HepG2 (cell line): Measurements from ENCODE around the gene GADD45GIP1. TPM values are rescaled to one million over a fixed set of nuclear protein-coding genes. Genes with fewer than 3 reads are reported as not detected.
A peak's percentile ranks its signal among the peaks of the same experiment; 100 is the strongest.

Experiments used
- ARHGAP35 ChIP-seq: sonication (generic); formaldehyde crosslinking; IDR thresholded peaks from 2 replicates; pipeline ENCODE4 v1.9.0; 2022; ENCODE audit warnings: mild to moderate bottlenecking, inconsistent platforms, moderate library complexity, missing genetic modification reagents, borderline replicate concordance
- ATM ChIP-seq: fragments of 450-650 bp; IDR thresholded peaks from 2 replicates; pipeline ENCODE4 v1.7.1; 2017; ENCODE audit warnings: mild to moderate bottlenecking, borderline replicate concordance
- IKZF4 ChIP-seq: sonication (generic); formaldehyde crosslinking; IDR thresholded peaks from 2 replicates; pipeline ENCODE4 v1.5.1; 2020; ENCODE audit warnings: borderline replicate concordance, mild to moderate bottlenecking, low read depth, missing genetic modification reagents; ENCODE audit errors: not compliant biosample characterization
- MATR3 ChIP-seq: sonication (generic); formaldehyde crosslinking; IDR thresholded peaks from 2 replicates; pipeline ENCODE4 v1.4.0; 2020; ENCODE audit warnings: missing genetic modification reagents
- NFYC ChIP-seq: IDR thresholded peaks from 2 replicates; pipeline ENCODE4 v1.6.1; 2016; ENCODE audit warnings: missing genetic modification reagents, missing compliant biosample characterization
- NONO ChIP-seq, 2 experiments: fragments of 450-650 bp in 1 of 2; sonication (generic) in 1 of 2; formaldehyde crosslinking in 1 of 2; IDR thresholded peaks in 1 of 2; conservative IDR thresholded peaks in 1 of 2; 2 replicates each; pipeline versions ENCODE4 v1.6.1 to v1.8.0; 2017 to 2022; ENCODE audit warnings: mild to moderate bottlenecking in 1 of 2, missing genetic modification reagents in 1 of 2, moderate library complexity in 1 of 2
- NR2F6 ChIP-seq, 2 experiments: IDR thresholded peaks; 2 replicates each; pipeline ENCODE4 v1.6.1; 2016; ENCODE audit warnings: antibody characterized with exemption in 1 of 2, mild to moderate bottlenecking in 1 of 2
- RBFOX2 ChIP-seq: fragments of 200-400 bp; formaldehyde crosslinking; IDR thresholded peaks from 2 replicates; pipeline ENCODE4 v1.6.1; 2017; ENCODE audit warnings: low read depth, mild to moderate bottlenecking, low read length
- ZBTB7B ChIP-seq: sonication (generic); formaldehyde crosslinking; IDR thresholded peaks from 2 replicates; pipeline ENCODE4 v1.4.0; 2020; ENCODE audit warnings: missing genetic modification reagents
- ZMYM4 ChIP-seq: sonication (generic); formaldehyde crosslinking; IDR thresholded peaks from 2 replicates; pipeline ENCODE4 v1.8.1; 2023; ENCODE audit warnings: mild to moderate bottlenecking, missing genetic modification reagents
- ZNF230 ChIP-seq: sonication (generic); formaldehyde crosslinking; IDR thresholded peaks from 2 replicates; pipeline ENCODE4 v1.4.0; 2020; ENCODE audit warnings: mild to moderate bottlenecking, missing genetic modification reagents
- ZNF672 ChIP-seq: sonication (generic); formaldehyde crosslinking; IDR thresholded peaks from 2 replicates; pipeline ENCODE4 v1.8.1; 2022; ENCODE audit warnings: missing genetic modification reagents
- ZNF7 ChIP-seq: IDR thresholded peaks from 2 replicates; pipeline ENCODE4 v1.6.1; 2016; ENCODE audit warnings: missing biosample characterization, missing genetic modification reagents
- ZNF709 ChIP-seq: sonication (generic); formaldehyde crosslinking; IDR thresholded peaks from 2 replicates; pipeline ENCODE4 v1.5.0; 2020; ENCODE audit warnings: mild to moderate bottlenecking, missing genetic modification reagents
- ZNF713 ChIP-seq: sonication (generic); formaldehyde crosslinking; IDR thresholded peaks from 2 replicates; pipeline ENCODE4 v1.4.0; 2020; ENCODE audit warnings: mild to moderate bottlenecking, missing genetic modification reagents
- ZNF775 ChIP-seq: sonication (generic); formaldehyde crosslinking; IDR thresholded peaks from 2 replicates; pipeline ENCODE4 v1.4.0; 2020; ENCODE audit warnings: missing genetic modification reagents, mild to moderate bottlenecking, moderate library complexity, borderline replicate concordance
- ZNF776 ChIP-seq: sonication (generic); formaldehyde crosslinking; IDR thresholded peaks from 2 replicates; pipeline ENCODE4 v1.4.0; 2020; ENCODE audit warnings: mild to moderate bottlenecking, missing genetic modification reagents
- polyA plus RNA-seq, 8 experiments: library from polyadenylated mRNA; depleted of rRNA in 3 of 8; stranded (reverse) in 7 of 8; unstranded in 1 of 8; fragments of >200 nt; fragmentation: Illumina TruSeq in 4 of 8; extraction: Trizol in 4 of 8; gene quantifications; 2 replicates each; pipeline versions ENCODE4 v1.2.1 to v1.2.3, GENCODE V29; 2011 to 2016; ENCODE audit warnings: low read depth in 4 of 8, missing spikeins in 1 of 8, mixed read lengths in 1 of 8; ENCODE audit not compliant: insufficient read depth in 1 of 8
- total RNA-seq, 5 experiments: library from RNA; depleted of rRNA; stranded (reverse); fragments of >200 nt; fragmentation: Illumina TruSeq; extraction: Trizol; gene quantifications; 2 replicates each; pipeline ENCODE4 v1.2.3, GENCODE V29; 2016; ENCODE audit warnings: low read depth in 1 of 5
- TF ChIP-seq, protein P1 (sequence below): IDR thresholded peaks from 2 replicates; pipeline ENCODE4 v1.6.1; 2012; ENCODE audit warnings: low read length, improper control_type of control experiment
- TF ChIP-seq, protein P2 (sequence below): sonication (generic); formaldehyde crosslinking; IDR thresholded peaks from 2 replicates; pipeline ENCODE4 v1.4.0; 2020; ENCODE audit warnings: mild to moderate bottlenecking, low read depth, missing genetic modification reagents
- TF ChIP-seq, protein P3 (sequence below): sonication (generic); formaldehyde crosslinking; IDR thresholded peaks from 2 replicates; pipeline ENCODE4 v1.5.0; 2020; ENCODE audit warnings: missing genetic modification reagents
- TF ChIP-seq, protein P4 (sequence below): sonication (generic); formaldehyde crosslinking; IDR thresholded peaks from 2 replicates; pipeline ENCODE4 v1.5.1; 2020; ENCODE audit warnings: mild to moderate bottlenecking, moderate library complexity, missing genetic modification reagents

GADD45GIP1 gene
- total and polyA plus RNA-seq, 2 of the 13 experiments (the other 11 are each of a cell fraction or from before 2014, with no cell fraction given): 24.6 to 30.7 TPM

DNA sequence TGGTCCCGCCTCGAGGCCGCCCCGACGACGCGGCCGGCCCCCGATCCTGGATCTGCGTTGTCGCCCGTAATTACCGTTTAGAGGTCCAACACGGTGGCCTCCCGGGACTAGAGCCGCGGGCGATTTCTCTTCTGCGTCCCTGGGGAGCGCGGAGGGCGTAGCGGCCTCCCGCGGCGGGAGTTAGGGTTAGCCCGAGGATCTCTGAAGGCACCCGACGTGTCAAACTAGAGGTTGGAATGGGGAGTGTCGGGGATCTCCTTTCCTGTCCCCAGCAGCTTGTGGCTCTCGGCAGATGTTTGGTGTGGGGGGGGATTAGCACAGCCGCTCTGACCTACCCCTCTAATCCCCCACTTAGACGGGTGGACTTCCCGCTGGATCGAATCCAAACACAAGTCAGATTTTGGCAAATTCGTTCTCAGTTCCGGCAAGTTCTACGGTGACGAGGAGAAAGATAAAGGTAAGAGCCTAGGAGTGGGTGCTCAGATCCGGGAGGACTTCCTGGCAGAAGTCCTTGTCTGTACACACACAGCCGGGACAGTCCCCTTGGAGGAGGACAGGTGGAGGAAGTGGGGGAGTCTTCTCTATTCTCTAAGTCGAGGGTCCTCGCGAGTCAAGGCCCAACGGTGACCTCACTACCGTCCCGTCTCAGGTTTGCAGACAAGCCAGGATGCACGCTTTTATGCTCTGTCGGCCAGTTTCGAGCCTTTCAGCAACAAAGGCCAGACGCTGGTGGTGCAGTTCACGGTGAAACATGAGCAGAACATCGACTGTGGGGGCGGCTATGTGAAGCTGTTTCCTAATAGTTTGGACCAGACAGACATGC is 18.0 kb downstream of the GADD45GIP1 start (continued):
- TF ChIP-seq NONO (IDR thresholded peaks at IDR 0.05) (no peak), NONO (CRISPR knock-in tag; conservative IDR thresholded peaks at IDR 0.05) (no peak), IKZF4 (CRISPR knock-in tag) (no peak), ARHGAP35 (CRISPR knock-in tag) (no peak), ZNF230 (CRISPR knock-in tag) (peak; percentile 75; the same call in 1 of the 2 replicates), ZBTB7B (CRISPR knock-in tag) (0 out of 2 replicates have a peak, but pooled peaks have one; percentile 2), NFYC (no peak), ZNF775 (CRISPR knock-in tag) (no peak; the same call in 1 of the 2 replicates), ZNF776 (CRISPR knock-in tag) (0 out of 2 replicates have a peak, but pooled peaks have one; percentile 28), RBFOX2 (peak; percentile 57), ZMYM4 (CRISPR knock-in tag) (no peak), ZNF709 (CRISPR knock-in tag) (no peak; the same call in 1 of the 2 replicates), NR2F6 (IDR thresholded peaks at IDR 0.05) (no peak), NR2F6 (CRISPR knock-in tag; IDR thresholded peaks at IDR 0.05) (no peak), MATR3 (CRISPR knock-in tag) (no peak), ZNF713 (CRISPR knock-in tag) (no peak), ZNF7 (no peak), ZNF672 (no peak), ATM (no peak)
- TF ChIP-seq, protein P1, sequence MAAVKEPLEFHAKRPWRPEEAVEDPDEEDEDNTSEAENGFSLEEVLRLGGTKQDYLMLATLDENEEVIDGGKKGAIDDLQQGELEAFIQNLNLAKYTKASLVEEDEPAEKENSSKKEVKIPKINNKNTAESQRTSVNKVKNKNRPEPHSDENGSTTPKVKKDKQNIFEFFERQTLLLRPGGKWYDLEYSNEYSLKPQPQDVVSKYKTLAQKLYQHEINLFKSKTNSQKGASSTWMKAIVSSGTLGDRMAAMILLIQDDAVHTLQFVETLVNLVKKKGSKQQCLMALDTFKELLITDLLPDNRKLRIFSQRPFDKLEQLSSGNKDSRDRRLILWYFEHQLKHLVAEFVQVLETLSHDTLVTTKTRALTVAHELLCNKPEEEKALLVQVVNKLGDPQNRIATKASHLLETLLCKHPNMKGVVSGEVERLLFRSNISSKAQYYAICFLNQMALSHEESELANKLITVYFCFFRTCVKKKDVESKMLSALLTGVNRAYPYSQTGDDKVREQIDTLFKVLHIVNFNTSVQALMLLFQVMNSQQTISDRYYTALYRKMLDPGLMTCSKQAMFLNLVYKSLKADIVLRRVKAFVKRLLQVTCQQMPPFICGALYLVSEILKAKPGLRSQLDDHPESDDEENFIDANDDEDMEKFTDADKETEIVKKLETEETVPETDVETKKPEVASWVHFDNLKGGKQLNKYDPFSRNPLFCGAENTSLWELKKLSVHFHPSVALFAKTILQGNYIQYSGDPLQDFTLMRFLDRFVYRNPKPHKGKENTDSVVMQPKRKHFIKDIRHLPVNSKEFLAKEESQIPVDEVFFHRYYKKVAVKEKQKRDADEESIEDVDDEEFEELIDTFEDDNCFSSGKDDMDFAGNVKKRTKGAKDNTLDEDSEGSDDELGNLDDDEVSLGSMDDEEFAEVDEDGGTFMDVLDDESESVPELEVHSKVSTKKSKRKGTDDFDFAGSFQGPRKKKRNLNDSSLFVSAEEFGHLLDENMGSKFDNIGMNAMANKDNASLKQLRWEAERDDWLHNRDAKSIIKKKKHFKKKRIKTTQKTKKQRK: no peak
- TF ChIP-seq, protein P2, sequence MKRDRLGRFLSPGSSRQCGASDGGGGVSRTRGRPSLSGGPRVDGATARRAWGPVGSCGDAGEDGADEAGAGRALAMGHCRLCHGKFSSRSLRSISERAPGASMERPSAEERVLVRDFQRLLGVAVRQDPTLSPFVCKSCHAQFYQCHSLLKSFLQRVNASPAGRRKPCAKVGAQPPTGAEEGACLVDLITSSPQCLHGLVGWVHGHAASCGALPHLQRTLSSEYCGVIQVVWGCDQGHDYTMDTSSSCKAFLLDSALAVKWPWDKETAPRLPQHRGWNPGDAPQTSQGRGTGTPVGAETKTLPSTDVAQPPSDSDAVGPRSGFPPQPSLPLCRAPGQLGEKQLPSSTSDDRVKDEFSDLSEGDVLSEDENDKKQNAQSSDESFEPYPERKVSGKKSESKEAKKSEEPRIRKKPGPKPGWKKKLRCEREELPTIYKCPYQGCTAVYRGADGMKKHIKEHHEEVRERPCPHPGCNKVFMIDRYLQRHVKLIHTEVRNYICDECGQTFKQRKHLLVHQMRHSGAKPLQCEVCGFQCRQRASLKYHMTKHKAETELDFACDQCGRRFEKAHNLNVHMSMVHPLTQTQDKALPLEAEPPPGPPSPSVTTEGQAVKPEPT (CRISPR knock-in tag): no peak; the same call in 1 of the 2 replicates
- TF ChIP-seq, protein P3, sequence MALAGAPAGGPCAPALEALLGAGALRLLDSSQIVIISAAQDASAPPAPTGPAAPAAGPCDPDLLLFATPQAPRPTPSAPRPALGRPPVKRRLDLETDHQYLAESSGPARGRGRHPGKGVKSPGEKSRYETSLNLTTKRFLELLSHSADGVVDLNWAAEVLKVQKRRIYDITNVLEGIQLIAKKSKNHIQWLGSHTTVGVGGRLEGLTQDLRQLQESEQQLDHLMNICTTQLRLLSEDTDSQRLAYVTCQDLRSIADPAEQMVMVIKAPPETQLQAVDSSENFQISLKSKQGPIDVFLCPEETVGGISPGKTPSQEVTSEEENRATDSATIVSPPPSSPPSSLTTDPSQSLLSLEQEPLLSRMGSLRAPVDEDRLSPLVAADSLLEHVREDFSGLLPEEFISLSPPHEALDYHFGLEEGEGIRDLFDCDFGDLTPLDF (CRISPR knock-in tag): no peak
- TF ChIP-seq, protein P4, sequence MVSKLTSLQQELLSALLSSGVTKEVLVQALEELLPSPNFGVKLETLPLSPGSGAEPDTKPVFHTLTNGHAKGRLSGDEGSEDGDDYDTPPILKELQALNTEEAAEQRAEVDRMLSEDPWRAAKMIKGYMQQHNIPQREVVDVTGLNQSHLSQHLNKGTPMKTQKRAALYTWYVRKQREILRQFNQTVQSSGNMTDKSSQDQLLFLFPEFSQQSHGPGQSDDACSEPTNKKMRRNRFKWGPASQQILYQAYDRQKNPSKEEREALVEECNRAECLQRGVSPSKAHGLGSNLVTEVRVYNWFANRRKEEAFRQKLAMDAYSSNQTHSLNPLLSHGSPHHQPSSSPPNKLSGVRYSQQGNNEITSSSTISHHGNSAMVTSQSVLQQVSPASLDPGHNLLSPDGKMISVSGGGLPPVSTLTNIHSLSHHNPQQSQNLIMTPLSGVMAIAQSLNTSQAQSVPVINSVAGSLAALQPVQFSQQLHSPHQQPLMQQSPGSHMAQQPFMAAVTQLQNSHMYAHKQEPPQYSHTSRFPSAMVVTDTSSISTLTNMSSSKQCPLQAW (CRISPR knock-in tag): 0 out of 2 replicates have a peak, but pooled peaks have one; percentile 24
